Esophagus muscularis mucosa (tissue), 3 donors: ENCODE measurements around the gene ACSM2B.
"Not testable (repeated sequence)": the region's sequence is repeated elsewhere in the genome, so short reads cannot be mapped to it uniquely, and the experiment has no call there.

Experiments
- POLR2A ChIP-seq: fragments of 450-650 bp; IDR thresholded peaks from one replicate; pipeline ENCODE4 v1.6.1; 2017; ENCODE audit warnings: antibody characterized with exemption, moderate library complexity, mild to moderate bottlenecking, low read depth
- POLR2AphosphoS5 ChIP-seq, 2 donors: sonication (generic); formaldehyde crosslinking; IDR thresholded peaks; one replicate each; pipeline ENCODE4 v1.6.1; 2017; ENCODE audit warnings: antibody characterized with exemption in 2 of 2
- TF ChIP-seq, protein P1 (sequence below), 3 experiments: fragments of 200-600 bp in 2 of 3; fragments of 450-650 bp in 1 of 3; sonication (generic) in 2 of 3; IDR thresholded peaks; one replicate each; pipeline ENCODE4 v1.5.1; 2017 to 2019; ENCODE audit warnings: antibody characterized with exemption in 3 of 3, mild to moderate bottlenecking in 2 of 3, moderate library complexity in 1 of 3

DNA sequence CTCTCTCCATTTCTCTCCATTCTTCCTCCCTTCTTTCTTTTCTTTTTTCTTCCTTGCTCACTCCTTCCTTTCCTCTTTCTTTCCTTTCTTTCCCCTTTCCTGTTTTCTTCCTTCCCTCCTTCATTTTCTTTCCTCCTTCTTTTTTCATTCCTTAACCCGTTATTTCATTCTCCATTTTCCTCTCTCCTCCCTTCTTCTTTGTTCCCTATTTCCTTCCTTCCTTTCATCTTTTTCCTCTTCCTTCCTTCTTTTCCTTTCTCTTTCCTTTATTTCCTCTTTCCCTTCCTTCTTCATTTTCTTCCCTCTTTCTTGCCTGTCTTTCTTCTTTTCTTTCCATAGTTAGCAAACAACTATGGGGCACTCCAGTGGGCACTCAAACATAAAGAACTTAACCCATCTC is 16.6 kb upstream of the ACSM2B start:
- TF ChIP-seq, protein P1, sequence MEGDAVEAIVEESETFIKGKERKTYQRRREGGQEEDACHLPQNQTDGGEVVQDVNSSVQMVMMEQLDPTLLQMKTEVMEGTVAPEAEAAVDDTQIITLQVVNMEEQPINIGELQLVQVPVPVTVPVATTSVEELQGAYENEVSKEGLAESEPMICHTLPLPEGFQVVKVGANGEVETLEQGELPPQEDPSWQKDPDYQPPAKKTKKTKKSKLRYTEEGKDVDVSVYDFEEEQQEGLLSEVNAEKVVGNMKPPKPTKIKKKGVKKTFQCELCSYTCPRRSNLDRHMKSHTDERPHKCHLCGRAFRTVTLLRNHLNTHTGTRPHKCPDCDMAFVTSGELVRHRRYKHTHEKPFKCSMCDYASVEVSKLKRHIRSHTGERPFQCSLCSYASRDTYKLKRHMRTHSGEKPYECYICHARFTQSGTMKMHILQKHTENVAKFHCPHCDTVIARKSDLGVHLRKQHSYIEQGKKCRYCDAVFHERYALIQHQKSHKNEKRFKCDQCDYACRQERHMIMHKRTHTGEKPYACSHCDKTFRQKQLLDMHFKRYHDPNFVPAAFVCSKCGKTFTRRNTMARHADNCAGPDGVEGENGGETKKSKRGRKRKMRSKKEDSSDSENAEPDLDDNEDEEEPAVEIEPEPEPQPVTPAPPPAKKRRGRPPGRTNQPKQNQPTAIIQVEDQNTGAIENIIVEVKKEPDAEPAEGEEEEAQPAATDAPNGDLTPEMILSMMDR (IDR thresholded peaks at IDR 0.05), result not testable (repeated sequence)
- TF ChIP-seq POLR2A; POLR2AphosphoS5 (IDR thresholded peaks at IDR 0.05): not testable (repeated sequence)
